ENCODE data around the gene DMP1. TPM values are rescaled to one million over a fixed set of nuclear protein-coding genes. Genes with fewer than 3 reads are reported as not detected.

DMP1 gene
- total and polyA plus RNA-seq, 2 experiments from 2014 or later = 0.27 TPM; not detected in 1

DNA sequence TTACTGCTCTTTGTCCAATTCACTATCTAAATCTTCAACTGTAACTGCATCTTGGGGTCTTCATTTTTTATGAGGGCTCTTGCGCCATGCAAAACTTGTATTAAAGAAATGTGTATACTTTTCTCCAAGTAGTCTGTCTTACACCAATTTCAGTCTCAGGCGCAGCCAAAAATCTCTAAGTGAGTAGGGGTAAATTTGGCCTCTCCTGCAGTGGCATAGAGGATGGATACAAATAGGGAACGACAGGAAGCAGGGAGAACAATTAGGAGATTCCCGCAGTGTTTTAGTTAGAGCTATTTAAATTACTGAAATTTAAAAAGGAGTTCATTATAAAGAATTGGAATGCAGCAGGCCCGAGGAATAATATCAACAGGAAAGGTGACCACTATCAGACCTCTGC, 30.2 kb downstream of the DMP1 start:
- H4K20me1 ChIP-seq (replicated peaks; ENCODE audit: insufficient read depth) = no peaks in the 10 kb centered on the region
- H3K4me1 ChIP-seq (ENCODE audit: insufficient read depth) = peaks cover 13% of the 10 kb centered on the region
- Mint-ChIP-seq H3K27ac (peak overlapping the region; percentile 98), H3K27me3 (ENCODE audit: insufficient read depth, low read depth, poor library complexity) (peaks cover 3% of the 10 kb centered on the region), H3K9me3 (peaks cover 21% of the 10 kb centered on the region), H3K36me3 (ENCODE audit: low read depth) (peaks cover 26% of the 10 kb centered on the region; the same call in 2 of the 3 replicates), H3K4me3 (peak overlapping the region; percentile 35; the same call in 2 of the 3 replicates), H3K4me1 (peaks cover 34% of the 10 kb centered on the region)
- H3F3A ChIP-seq (replicated peaks; ENCODE audit: low read depth) = no peaks in the 10 kb centered on the region; the same call in 1 of the 2 replicates
- peak; percentile 78 for ATAC-seq
- H2AFZ ChIP-seq = peak overlapping the region; percentile 44; the same call in 1 of the 2 replicates
- TF ChIP-seq NANOG (IDR thresholded peaks at IDR 0.05; ENCODE audit: borderline replicate concordance) (peak; percentile 30; the same call in 1 of the 2 replicates), ZNF331 (CRISPR knock-in tag; IDR thresholded peaks at IDR 0.05; ENCODE audit: low read depth) (no peak)
- TF ChIP-seq, protein P1, sequence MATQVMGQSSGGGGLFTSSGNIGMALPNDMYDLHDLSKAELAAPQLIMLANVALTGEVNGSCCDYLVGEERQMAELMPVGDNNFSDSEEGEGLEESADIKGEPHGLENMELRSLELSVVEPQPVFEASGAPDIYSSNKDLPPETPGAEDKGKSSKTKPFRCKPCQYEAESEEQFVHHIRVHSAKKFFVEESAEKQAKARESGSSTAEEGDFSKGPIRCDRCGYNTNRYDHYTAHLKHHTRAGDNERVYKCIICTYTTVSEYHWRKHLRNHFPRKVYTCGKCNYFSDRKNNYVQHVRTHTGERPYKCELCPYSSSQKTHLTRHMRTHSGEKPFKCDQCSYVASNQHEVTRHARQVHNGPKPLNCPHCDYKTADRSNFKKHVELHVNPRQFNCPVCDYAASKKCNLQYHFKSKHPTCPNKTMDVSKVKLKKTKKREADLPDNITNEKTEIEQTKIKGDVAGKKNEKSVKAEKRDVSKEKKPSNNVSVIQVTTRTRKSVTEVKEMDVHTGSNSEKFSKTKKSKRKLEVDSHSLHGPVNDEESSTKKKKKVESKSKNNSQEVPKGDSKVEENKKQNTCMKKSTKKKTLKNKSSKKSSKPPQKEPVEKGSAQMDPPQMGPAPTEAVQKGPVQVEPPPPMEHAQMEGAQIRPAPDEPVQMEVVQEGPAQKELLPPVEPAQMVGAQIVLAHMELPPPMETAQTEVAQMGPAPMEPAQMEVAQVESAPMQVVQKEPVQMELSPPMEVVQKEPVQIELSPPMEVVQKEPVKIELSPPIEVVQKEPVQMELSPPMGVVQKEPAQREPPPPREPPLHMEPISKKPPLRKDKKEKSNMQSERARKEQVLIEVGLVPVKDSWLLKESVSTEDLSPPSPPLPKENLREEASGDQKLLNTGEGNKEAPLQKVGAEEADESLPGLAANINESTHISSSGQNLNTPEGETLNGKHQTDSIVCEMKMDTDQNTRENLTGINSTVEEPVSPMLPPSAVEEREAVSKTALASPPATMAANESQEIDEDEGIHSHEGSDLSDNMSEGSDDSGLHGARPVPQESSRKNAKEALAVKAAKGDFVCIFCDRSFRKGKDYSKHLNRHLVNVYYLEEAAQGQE (IDR thresholded peaks at IDR 0.05; ENCODE audit: unreplicated experiment) = no peak
- peak overlapping the region; percentile 64 for H3K4me2 ChIP-seq
- no peaks in the 10 kb centered on the region for H3K27me3 ChIP-seq (ENCODE audit: insufficient read depth)
- no peaks in the 10 kb centered on the region for H3K36me3 ChIP-seq (ENCODE audit: insufficient read depth)
- peak; percentile 46 for DNase-seq (ENCODE audit: low spot score)
- H3K27ac ChIP-seq (ENCODE audit: low read depth) = peak overlapping the region; percentile 89
- peaks cover 8% of the 10 kb centered on the region; the same call in 1 of the 2 replicates for H3K9me2 ChIP-seq (ENCODE audit: insufficient read depth)
- no peaks in the 10 kb centered on the region for H3K79me2 ChIP-seq (replicated peaks; ENCODE audit: insufficient read depth)
- peak overlapping the region; percentile 1; the same call in 1 of the 2 replicates for H3K4me3 ChIP-seq

DNA sequence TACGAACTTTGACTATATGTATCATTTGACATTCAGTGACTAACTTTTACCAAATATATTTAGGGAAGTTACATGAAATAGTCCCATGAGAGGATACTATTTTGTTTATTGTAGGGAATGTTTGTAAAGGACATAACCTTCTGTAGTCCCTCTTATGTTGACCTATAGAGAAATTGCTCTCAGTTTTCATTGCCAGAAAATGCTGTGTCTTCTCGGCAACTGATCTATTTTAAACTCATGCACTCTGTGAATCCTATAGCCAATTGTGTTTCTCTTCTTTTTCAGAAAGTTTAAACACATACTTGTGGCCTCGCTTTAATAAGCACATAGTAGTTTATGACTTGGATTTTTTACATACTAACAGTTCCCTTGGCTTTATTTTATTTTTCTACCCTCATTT, 38.2 kb downstream of the DMP1 start:
- TF ChIP-seq ZNF331 (CRISPR knock-in tag; IDR thresholded peaks at IDR 0.05; ENCODE audit: low read depth) (no peak), JUNB (IDR thresholded peaks at IDR 0.05; ENCODE audit: unreplicated experiment) (no peak), STAT1 (IDR thresholded peaks at IDR 0.05; ENCODE audit: unreplicated experiment) (no peak), CREB1 (CRISPR knock-in tag; IDR thresholded peaks at IDR 0.05; ENCODE audit: low read depth) (no peak), NANOG (IDR thresholded peaks at IDR 0.05; ENCODE audit: borderline replicate concordance) (no peak)
- TF ChIP-seq, protein P2, sequence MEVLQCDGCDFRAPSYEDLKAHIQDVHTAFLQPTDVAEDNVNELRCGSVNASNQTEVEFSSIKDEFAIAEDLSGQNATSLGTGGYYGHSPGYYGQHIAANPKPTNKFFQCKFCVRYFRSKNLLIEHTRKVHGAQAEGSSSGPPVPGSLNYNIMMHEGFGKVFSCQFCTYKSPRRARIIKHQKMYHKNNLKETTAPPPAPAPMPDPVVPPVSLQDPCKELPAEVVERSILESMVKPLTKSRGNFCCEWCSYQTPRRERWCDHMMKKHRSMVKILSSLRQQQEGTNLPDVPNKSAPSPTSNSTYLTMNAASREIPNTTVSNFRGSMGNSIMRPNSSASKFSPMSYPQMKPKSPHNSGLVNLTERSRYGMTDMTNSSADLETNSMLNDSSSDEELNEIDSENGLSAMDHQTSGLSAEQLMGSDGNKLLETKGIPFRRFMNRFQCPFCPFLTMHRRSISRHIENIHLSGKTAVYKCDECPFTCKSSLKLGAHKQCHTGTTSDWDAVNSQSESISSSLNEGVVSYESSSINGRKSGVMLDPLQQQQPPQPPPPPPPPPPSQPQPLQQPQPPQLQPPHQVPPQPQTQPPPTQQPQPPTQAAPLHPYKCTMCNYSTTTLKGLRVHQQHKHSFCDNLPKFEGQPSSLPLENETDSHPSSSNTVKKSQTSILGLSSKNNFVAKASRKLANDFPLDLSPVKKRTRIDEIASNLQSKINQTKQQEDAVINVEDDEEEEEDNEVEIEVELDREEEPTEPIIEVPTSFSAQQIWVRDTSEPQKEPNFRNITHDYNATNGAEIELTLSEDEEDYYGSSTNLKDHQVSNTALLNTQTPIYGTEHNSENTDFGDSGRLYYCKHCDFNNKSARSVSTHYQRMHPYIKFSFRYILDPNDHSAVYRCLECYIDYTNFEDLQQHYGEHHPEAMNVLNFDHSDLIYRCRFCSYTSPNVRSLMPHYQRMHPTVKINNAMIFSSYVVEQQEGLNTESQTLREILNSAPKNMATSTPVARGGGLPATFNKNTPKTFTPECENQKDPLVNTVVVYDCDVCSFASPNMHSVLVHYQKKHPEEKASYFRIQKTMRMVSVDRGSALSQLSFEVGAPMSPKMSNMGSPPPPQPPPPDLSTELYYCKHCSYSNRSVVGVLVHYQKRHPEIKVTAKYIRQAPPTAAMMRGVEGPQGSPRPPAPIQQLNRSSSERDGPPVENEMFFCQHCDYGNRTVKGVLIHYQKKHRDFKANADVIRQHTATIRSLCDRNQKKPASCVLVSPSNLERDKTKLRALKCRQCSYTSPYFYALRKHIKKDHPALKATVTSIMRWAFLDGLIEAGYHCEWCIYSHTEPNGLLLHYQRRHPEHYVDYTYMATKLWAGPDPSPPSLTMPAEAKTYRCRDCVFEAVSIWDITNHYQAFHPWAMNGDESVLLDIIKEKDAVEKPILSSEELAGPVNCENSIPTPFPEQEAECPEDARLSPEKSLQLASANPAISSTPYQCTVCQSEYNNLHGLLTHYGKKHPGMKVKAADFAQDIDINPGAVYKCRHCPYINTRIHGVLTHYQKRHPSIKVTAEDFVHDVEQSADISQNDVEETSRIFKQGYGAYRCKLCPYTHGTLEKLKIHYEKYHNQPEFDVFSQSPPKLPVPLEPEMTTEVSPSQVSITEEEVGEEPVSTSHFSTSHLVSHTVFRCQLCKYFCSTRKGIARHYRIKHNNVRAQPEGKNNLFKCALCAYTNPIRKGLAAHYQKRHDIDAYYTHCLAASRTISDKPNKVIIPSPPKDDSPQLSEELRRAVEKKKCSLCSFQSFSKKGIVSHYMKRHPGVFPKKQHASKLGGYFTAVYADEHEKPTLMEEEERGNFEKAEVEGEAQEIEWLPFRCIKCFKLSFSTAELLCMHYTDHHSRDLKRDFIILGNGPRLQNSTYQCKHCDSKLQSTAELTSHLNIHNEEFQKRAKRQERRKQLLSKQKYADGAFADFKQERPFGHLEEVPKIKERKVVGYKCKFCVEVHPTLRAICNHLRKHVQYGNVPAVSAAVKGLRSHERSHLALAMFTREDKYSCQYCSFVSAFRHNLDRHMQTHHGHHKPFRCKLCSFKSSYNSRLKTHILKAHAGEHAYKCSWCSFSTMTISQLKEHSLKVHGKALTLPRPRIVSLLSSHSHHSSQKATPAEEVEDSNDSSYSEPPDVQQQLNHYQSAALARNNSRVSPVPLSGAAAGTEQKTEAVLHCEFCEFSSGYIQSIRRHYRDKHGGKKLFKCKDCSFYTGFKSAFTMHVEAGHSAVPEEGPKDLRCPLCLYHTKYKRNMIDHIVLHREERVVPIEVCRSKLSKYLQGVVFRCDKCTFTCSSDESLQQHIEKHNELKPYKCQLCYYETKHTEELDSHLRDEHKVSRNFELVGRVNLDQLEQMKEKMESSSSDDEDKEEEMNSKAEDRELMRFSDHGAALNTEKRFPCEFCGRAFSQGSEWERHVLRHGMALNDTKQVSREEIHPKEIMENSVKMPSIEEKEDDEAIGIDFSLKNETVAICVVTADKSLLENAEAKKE (CRISPR knock-in tag; IDR thresholded peaks at IDR 0.05) = no peak
- TF ChIP-seq, protein P3, sequence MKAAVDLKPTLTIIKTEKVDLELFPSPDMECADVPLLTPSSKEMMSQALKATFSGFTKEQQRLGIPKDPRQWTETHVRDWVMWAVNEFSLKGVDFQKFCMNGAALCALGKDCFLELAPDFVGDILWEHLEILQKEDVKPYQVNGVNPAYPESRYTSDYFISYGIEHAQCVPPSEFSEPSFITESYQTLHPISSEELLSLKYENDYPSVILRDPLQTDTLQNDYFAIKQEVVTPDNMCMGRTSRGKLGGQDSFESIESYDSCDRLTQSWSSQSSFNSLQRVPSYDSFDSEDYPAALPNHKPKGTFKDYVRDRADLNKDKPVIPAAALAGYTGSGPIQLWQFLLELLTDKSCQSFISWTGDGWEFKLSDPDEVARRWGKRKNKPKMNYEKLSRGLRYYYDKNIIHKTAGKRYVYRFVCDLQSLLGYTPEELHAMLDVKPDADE (IDR thresholded peaks at IDR 0.05) = no peak
- H3K4me1 ChIP-seq (ENCODE audit: insufficient read depth) = no peaks in the 10 kb centered on the region
- H3K9me2 ChIP-seq (ENCODE audit: insufficient read depth) = peaks cover 12% of the 10 kb centered on the region; the same call in 1 of the 2 replicates
- Mint-ChIP-seq H3K27me3 (ENCODE audit: insufficient read depth, low read depth, poor library complexity) (no peaks in the 10 kb centered on the region), H3K9me3 (peaks cover 46% of the 10 kb centered on the region), H3K4me1 (no peaks in the 10 kb centered on the region), H3K36me3 (ENCODE audit: low read depth) (peaks cover 39% of the 10 kb centered on the region), H3K27ac (no peak overlapping the region), H3K4me3 (no peak overlapping the region)
- H3K36me3 ChIP-seq (ENCODE audit: insufficient read depth) = peaks cover 13% of the 10 kb centered on the region; the same call in 1 of the 2 replicates
- H3K4me3 ChIP-seq = no peak overlapping the region
- H3K79me2 ChIP-seq (replicated peaks; ENCODE audit: insufficient read depth) = no peaks in the 10 kb centered on the region
- H4K20me1 ChIP-seq (replicated peaks; ENCODE audit: insufficient read depth) = no peaks in the 10 kb centered on the region
- no peaks in the 10 kb centered on the region for H3F3A ChIP-seq (replicated peaks; ENCODE audit: low read depth)
- no peak overlapping the region for H3K27ac ChIP-seq (ENCODE audit: low read depth)
- DNase-seq (ENCODE audit: low spot score) (no peak), ATAC-seq (no peak)
- no peak overlapping the region for H3K4me2 ChIP-seq
- H3K27me3 ChIP-seq (ENCODE audit: insufficient read depth) = no peaks in the 10 kb centered on the region
- no peak overlapping the region for H2AFZ ChIP-seq
